ENCODE measurements around the gene EBI3. TPM values are rescaled to one million over a fixed set of nuclear protein-coding genes. Genes with fewer than 3 reads are reported as not detected.
A peak's percentile ranks its signal among the peaks of the same experiment; 100 is the strongest.
"Not testable (repeated sequence)": the region's sequence is repeated elsewhere in the genome, so short reads cannot be mapped to it uniquely, and the experiment has no call there.

Gene EBI3
- total and polyA plus RNA-seq, 2 donors (not counting 1 experiment from before 2014, with no cell fraction given), result 11.9 to 15.6 TPM

- DNase-seq; intact Hi-C loops (cut with micrococcal nuclease); H3K36me3 ChIP-seq (replicated peaks in 1 of 2; ENCODE audit: control extremely low read depth in 1 of 2, control insufficient read depth in 1 of 2, extremely low read depth in 1 of 2, insufficient read depth in 2 of 2, low read length in 1 of 2); H3K4me2 ChIP-seq (replicated peaks; ENCODE audit: low read depth, low read length, poor library complexity, severe bottlenecking); H3K4me1 Mint-ChIP-seq; H3K27ac Mint-ChIP-seq; H3K4me3 Mint-ChIP-seq; H3K9me3 Mint-ChIP-seq (ENCODE audit: insufficient read depth); H4K20me1 ChIP-seq (ENCODE audit: control insufficient read depth, insufficient read depth, low read length, poor library complexity, severe bottlenecking); H3K27ac ChIP-seq (ENCODE audit: low read length in 2 of 2); H3K9me3 ChIP-seq (ENCODE audit: control extremely low read depth in 1 of 3, control insufficient read depth in 2 of 3, insufficient read depth in 1 of 3, low read length in 2 of 3); H3K27me3 Mint-ChIP-seq; H3K79me2 ChIP-seq (ENCODE audit: control insufficient read depth, insufficient read depth, low read length); H2AFZ ChIP-seq (ENCODE audit: insufficient read depth, low read depth, low read length, poor library complexity, severe bottlenecking); ATAC-seq (ENCODE audit: low read depth); H3K27me3 ChIP-seq (replicated peaks in 1 of 4; ENCODE audit: control extremely low read depth in 1 of 4, control insufficient read depth in 3 of 4, insufficient read depth in 4 of 4, low read length in 3 of 4); H3K9ac ChIP-seq (ENCODE audit: low read length); H3K4me3 ChIP-seq (ENCODE audit: control extremely low read depth in 1 of 5, extremely low read depth in 1 of 5, insufficient read depth in 1 of 5, low read depth in 2 of 5, low read length in 4 of 5): not testable (repeated sequence)
- ChIA-PET CTCF (interaction anchor here (0.7 to 2.0 kb wide), 7 partner anchors 8 to 660 kb away, joined by 3 to 7 read pairs (median 4); partner anchors contain the start of gene YJU2), POLR2A (interaction anchor here (0.7 to 1.2 kb wide), 4 partner anchors 15 to 253 kb away, joined by 3 to 7 read pairs (median 4); partner anchors contain the start of gene YJU2)
- WGBS (ENCODE audit: insufficient coverage), result 100% methylated on average over 1 of the region's 5 CpGs
- H3K4me1 ChIP-seq (ENCODE audit: control insufficient read depth in 2 of 2, insufficient read depth in 2 of 2, low read length in 2 of 2), result peaks cover 26 to 32% of the 10 kb centered on the region in 2 donors
Observed at GRCh38 chr19:4232139-4232538, 2.8 kb downstream of the EBI3 start.

DNA sequence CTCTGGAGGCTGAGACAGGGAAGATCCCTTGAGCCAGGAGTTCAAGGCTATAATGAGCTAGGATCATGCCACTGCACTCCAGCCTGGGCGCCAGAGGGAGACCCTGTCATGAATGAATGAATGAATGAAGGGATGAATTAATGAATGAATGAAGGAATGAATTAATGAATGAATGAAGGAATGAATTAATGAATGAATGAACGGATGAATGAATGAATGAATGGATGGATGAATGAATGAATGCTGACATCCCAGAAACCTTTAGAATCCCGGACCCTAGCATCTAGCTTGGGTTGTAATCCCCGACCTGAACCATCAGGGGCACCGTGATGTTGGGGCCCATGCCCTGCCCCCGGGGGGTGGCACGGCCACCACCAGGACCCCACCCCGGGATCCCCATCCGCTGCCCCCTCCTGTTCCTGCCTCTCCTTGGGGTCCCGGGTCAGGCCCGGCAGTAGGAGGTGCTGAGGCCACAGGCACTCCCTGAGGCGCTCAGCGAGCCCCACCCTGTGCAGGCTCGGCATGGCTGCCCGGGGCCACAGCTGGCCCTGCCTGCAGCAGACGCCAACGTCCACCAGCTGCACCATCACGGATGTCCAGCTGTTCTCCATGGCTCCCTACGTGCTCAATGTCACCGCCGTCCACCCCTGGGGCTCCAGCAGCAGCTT lies 3.4 kb downstream of the EBI3 start:
- no peak for DNase-seq
- peak overlapping the region; percentile 44 for H3K4me2 ChIP-seq (replicated peaks; ENCODE audit: low read depth, low read length, poor library complexity, severe bottlenecking)
- Mint-ChIP-seq H3K4me1 (peaks cover 5% of the 10 kb centered on the region), H3K27me3 (no peaks in the 10 kb centered on the region), H3K27ac (no peak overlapping the region), H3K4me3 (no peak overlapping the region), H3K9me3 (ENCODE audit: insufficient read depth) (no peaks in the 10 kb centered on the region)
- no peak overlapping the region for H3K27ac ChIP-seq (ENCODE audit: low read length in 2 of 2)
- no peaks in the 10 kb centered on the region for H3K27me3 ChIP-seq (replicated peaks in 1 of 4; ENCODE audit: control extremely low read depth in 1 of 4, control insufficient read depth in 3 of 4, insufficient read depth in 4 of 4, low read length in 3 of 4)
- WGBS (ENCODE audit: insufficient coverage), result 61% methylated on average over 20 of the region's 21 CpGs
- H3K79me2 ChIP-seq (ENCODE audit: control insufficient read depth, insufficient read depth, low read length), result peaks cover 5% of the 10 kb centered on the region
- H3K36me3 ChIP-seq (replicated peaks in 1 of 2; ENCODE audit: control extremely low read depth in 1 of 2, control insufficient read depth in 1 of 2, extremely low read depth in 1 of 2, insufficient read depth in 2 of 2, low read length in 1 of 2), result no peaks in the 10 kb centered on the region
- intact Hi-C loops (cut with micrococcal nuclease), result no loop called here
- no peak for TF ChIP-seq EZH2 (IDR thresholded peaks at IDR 0.05; ENCODE audit: borderline replicate concordance, insufficient read depth, low read depth, low read length, poor library complexity, severe bottlenecking)
- no peak for TF ChIP-seq CTCF (IDR thresholded peaks at IDR 0.05)
- peaks cover 25 to 31% of the 10 kb centered on the region in 2 donors for H3K4me1 ChIP-seq (ENCODE audit: control insufficient read depth in 2 of 2, insufficient read depth in 2 of 2, low read length in 2 of 2)
- no peak overlapping the region for H3K4me3 ChIP-seq (ENCODE audit: control extremely low read depth in 1 of 5, extremely low read depth in 1 of 5, insufficient read depth in 1 of 5, low read depth in 2 of 5, low read length in 4 of 5)
- ChIA-PET CTCF (interaction anchor here (0.7 to 2.0 kb wide), 4 partner anchors 11 to 403 kb away, joined by 3 to 7 read pairs (median 4); partner anchors contain the start of gene YJU2), POLR2A (interaction anchor here (0.7 to 1.2 kb wide), 5 partner anchors 14 to 254 kb away, joined by 3 to 8 read pairs (median 5); partner anchors contain the start of gene YJU2)
- no peaks in the 10 kb centered on the region for H3K9me3 ChIP-seq (ENCODE audit: control extremely low read depth in 1 of 3, control insufficient read depth in 2 of 3, insufficient read depth in 1 of 3, low read length in 2 of 3)
- no peak overlapping the region for H3K9ac ChIP-seq (ENCODE audit: low read length)
- no peaks in the 10 kb centered on the region for H4K20me1 ChIP-seq (ENCODE audit: control insufficient read depth, insufficient read depth, low read length, poor library complexity, severe bottlenecking)
- peak overlapping the region; percentile 19 for H2AFZ ChIP-seq (ENCODE audit: insufficient read depth, low read depth, low read length, poor library complexity, severe bottlenecking)
- no peak for ATAC-seq (ENCODE audit: low read depth)
